ENCODE data around the gene PDZRN4.
A peak's percentile ranks its signal among the peaks of the same experiment; 100 is the strongest.

PDZRN4 gene

GRCh38 chr12:41504976-41505375 lies 316.9 kb downstream of the PDZRN4 start:
- no peak overlapping the region for H3K4me3 ChIP-seq (replicated peaks in 1 of 2; ENCODE audit: low read depth in 2 of 2, low read length in 2 of 2)
- TF ChIP-seq CTCF (IDR thresholded peaks at IDR 0.05; ENCODE audit: low read depth, low read length), result no peak
- no peak for DNase-seq (ENCODE audit: low read depth in 2 of 2)

GRCh38 chr12:41507286-41507685 lies 319.2 kb downstream of the PDZRN4 start:
- H3K4me3 ChIP-seq (replicated peaks in 1 of 2; ENCODE audit: low read depth in 2 of 2, low read length in 2 of 2), result no peak overlapping the region
- DNase-seq (ENCODE audit: low read depth in 2 of 2), result no peak
- no peak for TF ChIP-seq CTCF (IDR thresholded peaks at IDR 0.05; ENCODE audit: low read depth, low read length)

GRCh38 chr12:41509271-41510055 lies 321.3 kb downstream of the PDZRN4 start:
- TF ChIP-seq CTCF (IDR thresholded peaks at IDR 0.05; ENCODE audit: low read depth, low read length), result no peak
- no peak overlapping the region for H3K4me3 ChIP-seq (replicated peaks in 1 of 2; ENCODE audit: low read depth in 2 of 2, low read length in 2 of 2)
- DNase-seq (ENCODE audit: low read depth in 2 of 2), result no peak

- no peak for TF ChIP-seq CTCF (IDR thresholded peaks at IDR 0.05; ENCODE audit: low read depth, low read length)
- DNase-seq (ENCODE audit: low read depth in 2 of 2), result no peak
- no peak overlapping the region for H3K4me3 ChIP-seq (replicated peaks in 1 of 2; ENCODE audit: low read depth in 2 of 2, low read length in 2 of 2)
Observed at GRCh38 chr12:41510470-41510869, 322.4 kb downstream of the PDZRN4 start.

- TF ChIP-seq CTCF (IDR thresholded peaks at IDR 0.05; ENCODE audit: low read depth, low read length), result no peak
- no peak overlapping the region for H3K4me3 ChIP-seq (replicated peaks in 1 of 2; ENCODE audit: low read depth in 2 of 2, low read length in 2 of 2)
- DNase-seq (ENCODE audit: low read depth in 2 of 2), result no peak
Observed at GRCh38 chr12:41511247-41511646, 323.1 kb downstream of the PDZRN4 start.

GRCh38 chr12:41512497-41512896 lies 324.4 kb downstream of the PDZRN4 start:
- TF ChIP-seq CTCF (IDR thresholded peaks at IDR 0.05; ENCODE audit: low read depth, low read length), result no peak
- DNase-seq (ENCODE audit: low read depth in 2 of 2), result peak in 1 of 2 donors; percentile 4

More at GRCh38 chr12:41512497-41512896, 324.4 kb downstream of the PDZRN4 start:
- H3K4me3 ChIP-seq (replicated peaks in 1 of 2; ENCODE audit: low read depth in 2 of 2, low read length in 2 of 2), result no peak overlapping the region

Measured in cardiac fibroblast (primary cell).